Hypothalamus (tissue), 51 donors: Measurements from ENCODE around the gene USHBP1.
"Not testable (repeated sequence)": the region's sequence is repeated elsewhere in the genome, so short reads cannot be mapped to it uniquely, and the experiment has no call there.

Source experiments
- DNase-seq, 51 donors: peaks; one replicate each; lab custom pipeline; 2025; lab: John Stamatoyannopoulos, UW

The USHBP1 gene

DNA sequence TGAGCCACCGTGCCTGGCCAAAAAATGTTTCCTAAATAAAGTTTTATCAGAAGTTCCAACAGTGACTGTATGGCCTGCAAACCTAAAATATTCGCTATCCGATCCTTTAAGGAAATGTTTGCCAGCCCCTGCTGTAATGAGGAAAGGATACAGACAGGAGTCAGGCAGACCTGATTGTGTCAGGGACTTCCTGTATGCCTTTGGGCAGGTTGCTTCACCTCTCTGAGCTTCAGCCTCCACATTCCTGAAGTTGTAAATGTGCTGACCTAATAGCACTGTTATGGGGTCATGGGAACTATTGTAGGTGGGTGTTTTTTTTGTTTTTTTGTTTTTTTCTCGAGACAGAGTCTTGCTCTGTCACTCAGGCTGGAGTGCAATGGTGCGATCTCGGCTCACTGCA is 32.4 kb upstream of the USHBP1 start:
- DNase-seq = no peak

DNA sequence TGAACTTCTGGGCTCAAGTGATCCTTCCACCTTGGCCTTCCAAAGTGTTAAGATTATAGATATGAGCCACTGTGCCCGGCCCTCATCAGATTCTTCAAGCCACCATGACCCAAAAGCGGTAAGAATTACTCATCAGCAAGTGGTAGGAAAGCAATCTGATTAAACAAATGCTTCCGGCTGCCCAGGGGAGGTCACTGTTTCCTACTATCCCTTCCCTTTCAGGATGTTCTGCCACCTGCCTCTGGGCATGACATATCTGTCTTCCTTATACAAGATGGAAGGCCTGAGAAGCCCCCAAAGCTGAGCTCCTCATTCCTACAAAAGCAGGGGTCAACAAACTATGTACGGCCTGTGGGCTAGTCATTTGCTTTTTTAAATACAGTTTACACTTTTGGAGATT is 31.7 kb upstream of the USHBP1 start:
- no peak for DNase-seq

DNA sequence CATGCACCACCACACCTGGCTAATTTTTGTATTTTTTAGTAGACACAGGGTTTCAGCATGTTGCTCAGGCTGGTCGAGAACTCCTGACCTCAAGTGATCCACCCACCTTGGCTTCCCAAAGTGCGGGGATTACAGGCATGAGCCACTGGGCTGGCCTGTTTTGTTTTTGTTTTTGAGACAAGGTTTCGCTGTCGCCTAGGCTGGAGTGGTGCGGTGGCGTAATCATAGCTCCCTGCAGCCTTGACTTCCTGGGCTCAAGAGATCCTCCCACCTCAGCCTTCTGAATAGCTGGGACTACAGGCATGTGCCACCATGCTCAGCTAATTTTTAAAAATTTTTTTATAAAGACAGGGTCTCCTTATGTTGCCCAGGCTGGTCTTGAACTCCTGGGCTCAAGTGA is 31.0 kb upstream of the USHBP1 start:
- DNase-seq = not testable (repeated sequence)

DNA sequence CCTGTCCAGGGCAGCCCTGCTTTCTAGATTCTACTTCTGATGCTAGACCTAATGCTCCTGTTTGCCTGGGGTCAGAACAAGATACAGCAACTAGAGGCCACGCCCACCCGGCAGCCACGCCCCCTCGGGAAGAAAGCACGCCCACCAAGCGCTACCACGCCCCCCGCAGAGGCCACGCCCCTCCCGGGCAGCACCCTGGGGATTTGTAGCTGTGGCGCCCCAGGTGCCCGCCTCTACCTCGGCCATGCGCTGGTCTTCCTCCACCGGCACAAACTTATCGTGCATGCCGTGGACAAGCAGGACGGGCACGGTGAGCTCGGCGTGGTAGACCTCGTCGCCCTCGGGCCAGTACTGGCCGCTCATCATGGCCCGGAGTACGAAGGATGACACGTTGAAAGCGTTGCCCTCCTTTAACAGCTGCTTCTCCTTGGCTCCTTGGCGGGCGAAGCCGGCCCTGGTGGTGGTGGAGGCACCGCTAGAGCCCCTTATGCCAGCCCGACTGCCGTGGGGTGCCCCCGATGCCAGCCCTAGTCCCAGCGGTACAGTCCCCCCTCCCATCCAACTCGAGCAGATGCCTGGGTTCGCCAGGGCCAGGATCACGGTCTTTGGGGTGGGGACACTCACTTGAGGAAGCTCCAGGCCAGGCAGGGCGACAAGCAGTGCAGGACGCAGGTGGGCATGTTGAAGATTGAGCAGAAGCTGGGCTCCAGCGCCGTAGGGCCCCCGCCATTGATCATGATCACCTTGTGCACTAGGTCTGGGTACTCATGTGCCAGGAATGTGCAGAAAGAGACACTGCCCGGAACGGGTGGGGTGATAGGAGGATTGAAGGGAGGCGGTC is 29.7 kb upstream of the USHBP1 start:
- DNase-seq = no peak

DNA sequence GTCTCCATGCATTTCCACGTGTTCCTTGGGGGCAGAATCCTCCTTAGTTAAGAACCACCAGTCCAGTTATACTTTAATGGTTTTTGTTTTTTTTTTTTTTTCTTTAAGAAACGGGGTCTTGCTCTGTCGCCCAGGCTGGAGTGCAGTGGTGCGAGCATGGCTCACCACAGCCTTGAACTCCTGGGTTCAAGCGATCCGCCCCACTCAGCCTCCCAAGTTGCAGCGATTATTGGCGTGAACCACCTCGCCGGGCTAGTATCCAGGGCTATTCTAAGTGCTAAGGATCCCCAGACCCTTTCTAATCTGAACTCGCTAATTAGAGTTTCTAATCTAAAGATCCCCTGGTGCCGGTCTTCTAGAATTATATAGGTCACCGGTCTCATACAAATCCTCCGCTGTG is 29.1 kb upstream of the USHBP1 start:
- no peak for DNase-seq

DNA sequence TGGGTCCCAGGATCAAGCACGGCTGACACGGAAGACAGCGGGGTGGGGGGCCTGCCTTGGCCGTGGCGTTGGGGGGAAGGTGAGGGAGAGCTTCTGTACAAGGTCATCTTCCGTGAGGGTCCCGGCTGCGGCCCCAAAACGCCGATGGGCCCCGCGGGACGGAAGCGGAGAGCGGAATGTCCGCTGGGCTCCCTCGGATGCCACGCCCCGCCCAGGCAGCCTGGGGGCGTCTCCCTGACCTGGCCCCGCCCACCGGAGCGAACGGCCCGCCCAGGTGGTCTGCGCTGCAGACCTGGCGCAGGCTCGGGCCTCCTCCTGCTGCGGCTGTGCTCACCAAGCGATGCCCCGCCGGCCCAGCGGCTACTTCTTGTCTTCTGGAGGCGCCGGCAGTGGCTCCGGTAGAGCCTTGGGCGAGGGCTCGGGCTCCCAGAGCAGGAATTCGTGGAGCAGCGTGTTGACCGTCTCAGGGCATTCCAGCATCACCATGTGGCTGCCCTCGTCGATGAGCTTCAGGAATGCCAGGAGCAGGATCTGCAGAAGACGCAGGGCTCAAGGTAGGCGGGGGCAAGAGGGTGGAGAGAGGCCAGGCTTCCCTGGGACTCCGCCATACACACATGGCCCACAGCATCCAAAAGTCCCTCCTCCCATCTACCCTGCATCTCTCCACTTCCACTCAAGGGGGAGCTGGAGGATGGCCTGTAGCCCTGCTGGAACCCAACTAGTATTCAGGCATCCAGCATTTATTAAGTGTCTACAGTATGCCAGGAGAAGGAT is 27.9 kb upstream of the USHBP1 start:
- DNase-seq = peak in 25 of 51 donors; percentile 1 to 45 (median 19)

DNA sequence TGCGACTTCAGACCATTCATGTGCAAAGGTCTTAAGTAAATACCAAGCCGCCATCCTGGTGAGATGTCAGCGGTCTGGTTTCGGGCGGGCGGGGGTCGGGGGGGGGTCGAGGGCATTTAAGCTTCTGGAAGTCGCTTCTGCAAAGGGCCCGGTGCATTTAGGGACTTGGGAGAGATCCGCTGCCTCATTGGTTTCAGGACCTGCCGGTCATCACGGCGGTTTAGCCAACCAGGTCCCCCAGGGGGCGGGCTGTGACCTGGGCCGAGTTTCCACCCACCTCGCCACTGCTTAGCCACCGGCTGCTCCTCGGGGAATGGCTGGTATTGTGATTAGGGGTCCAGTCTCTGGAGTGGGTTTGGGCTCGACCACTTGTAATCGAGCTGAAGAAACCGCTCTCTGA is 24.9 kb upstream of the USHBP1 start:
- peak in 31 of 51 donors; percentile 3 to 59 (median 26) for DNase-seq

DNA sequence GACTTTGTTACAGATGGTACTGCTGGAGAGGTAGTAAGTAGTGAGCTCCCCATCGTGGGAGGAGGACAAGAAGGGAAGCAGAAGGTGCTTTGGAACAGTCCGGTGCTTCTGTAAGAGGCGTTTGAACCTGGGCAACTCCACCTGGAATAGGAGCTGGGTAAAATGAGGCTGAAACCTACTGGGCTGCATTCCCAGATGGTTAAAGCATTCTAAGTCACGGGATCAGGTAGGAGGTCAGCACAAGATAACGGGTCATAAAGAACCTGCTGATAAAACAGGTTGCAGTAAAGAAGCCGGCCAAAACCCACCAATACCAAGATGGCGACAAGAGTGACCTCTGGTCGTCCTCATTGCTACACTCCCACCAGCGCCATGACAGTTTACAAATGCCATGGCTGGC is 22.2 kb upstream of the USHBP1 start:
- no peak for DNase-seq

DNA sequence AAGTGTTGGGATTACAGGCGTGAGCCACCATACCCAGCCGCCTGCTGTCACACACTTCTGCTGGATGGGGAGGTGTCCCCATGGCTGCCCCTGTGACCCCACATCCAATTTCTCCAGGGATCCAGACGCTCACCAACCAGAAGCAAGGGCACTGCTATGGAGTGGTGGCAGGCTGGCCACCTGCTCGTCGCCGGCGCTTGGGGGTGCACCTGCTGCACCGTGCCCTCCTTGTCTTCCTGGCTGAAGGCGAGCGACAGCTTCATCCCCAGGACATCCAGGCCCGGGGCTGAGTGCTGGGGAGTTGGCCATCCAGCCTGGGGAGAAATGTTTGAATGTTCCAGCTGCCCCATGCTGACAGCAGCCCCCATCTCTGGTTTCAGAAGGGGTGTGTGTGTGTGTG is 21.7 kb upstream of the USHBP1 start:
- no peak for DNase-seq

DNA sequence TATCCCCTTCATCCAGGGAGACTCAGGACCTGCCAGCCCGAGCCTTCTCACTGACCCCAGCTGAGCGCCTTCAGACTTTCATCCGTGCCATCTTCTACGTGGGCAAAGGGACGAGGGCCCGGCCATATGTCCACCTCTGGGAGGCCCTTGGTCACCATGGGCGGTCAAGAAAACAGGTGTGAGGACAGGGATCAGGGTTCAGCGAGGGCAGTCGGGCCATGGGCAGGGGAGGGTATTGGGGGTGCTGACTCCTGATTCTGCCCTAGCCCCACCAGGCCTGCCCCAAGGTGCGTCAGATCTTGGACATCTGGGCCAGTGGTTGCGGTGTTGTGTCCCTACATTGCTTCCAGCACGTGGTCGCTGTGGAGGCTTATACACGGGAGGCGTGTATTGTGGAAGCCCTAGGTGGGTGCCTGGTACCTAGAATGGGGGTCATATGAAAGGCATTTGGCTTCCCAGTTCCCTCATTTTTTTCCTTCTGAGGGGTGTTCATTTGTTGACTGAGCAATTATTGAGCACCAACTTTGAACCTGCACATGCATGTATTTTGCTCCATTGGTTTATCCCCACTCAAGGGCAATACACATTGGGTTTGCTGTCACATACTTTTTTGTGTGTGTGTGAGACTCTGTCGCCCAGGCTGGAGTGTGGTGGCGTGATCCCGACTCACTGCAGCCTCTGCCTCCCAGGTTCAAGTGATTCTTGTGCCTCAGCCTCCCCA is 21.0 kb upstream of the USHBP1 start:
- DNase-seq = no peak

DNA sequence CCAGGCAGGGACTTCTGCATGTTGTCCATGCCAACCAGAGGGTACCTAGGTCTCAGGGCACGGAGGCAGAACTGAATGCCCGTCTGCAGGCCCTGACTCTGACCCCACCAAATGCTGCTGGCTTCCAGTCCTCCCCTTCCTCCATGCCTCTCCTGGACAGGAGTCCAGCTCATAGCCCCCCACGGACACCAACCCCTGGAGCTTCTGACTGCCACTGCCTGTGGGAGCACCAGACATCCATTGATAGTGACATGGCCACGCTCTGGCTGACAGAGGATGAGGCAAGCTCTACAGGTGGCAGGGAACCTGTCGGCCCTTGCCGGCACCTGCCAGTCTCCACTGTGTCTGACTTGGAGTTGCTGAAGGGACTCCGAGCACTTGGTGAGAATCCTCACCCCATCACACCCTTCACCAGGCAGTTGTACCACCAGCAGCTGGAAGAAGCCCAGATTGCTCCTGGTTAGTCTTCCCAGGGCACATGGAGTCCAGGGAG is 19.0 kb upstream of the USHBP1 start:
- no peak for DNase-seq

DNA sequence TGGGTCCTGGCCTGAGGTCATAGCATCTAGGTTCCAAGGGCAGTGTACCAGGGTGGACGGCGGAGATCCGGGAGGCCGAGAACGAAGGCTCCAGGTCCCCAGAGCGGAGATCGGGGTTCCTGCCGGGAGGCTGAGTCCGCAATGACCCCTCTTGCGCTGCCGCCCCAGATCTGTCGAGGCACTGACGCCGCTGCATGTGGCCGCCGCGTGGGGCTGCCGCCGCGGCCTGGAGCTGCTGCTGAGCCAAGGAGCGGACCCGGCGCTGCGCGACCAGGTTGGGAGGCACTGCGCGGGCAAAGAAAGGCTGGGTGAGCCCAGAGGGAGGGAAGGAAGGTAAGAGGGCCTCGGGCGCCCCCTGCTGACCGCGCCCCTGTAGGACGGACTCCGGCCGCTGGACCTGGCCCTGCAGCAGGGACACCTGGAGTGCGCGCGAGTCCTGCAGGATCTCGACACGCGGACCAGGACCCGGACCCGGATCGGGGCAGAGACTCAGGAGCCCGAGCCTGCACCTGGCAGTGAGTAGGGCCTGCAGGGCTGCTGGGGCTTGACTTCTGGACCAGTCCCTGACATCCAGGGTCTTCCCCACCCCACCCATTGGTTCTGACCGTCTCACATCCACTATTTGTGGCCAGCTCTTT is 18.1 kb upstream of the USHBP1 start:
- DNase-seq = peak in 45 of 51 donors; percentile 17 to 84 (median 47)

DNA sequence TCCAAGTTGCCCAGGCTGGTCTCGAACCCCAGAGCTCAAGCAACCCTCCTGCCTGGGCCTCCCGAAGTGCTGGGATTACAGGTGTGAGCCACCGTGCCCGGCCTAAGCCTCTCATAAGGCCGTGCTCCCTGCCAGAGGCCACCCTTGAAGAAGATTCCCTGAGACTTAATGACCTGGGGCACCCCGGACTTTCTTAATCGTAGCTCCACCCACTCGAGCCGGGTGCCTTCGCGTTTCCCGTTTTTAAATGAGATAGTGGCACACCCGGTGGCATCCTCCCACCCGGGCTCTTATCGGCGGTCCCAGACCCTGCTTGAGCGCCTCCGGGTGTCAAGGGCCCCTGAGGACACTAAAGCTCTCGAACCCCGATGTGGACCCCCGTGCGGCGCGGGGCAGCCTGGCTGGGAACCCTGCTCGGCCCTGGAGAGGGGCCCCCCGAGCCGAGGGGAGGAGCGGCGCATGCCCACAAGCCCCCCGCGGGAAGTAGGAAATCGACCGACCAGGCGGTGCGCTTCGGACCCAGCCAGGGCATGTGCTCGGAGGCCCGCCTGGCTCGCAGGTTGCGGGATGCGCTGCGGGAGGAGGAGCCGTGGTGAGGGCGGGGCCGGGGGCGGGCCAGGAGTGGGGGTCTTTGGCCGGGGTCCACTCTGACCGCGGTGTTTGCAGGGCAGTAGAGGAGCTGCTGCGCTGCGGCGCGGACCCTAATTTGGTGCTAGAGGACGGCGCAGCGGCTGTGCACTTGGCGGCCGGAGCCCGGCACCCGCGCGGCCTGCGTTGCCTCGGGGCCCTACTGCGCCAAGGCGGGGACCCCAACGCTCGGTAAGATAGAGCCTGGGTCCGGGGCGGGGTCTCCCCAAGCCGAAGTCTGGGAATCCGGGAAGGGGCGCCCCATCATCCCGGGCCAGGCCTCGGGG is 17.1 kb upstream of the USHBP1 start, which contains the start of gene ANKLE1:
TSS of gene ANKLE1 (plus strand) at position 511 of the 914 bp plus-strand sequence. CDS start at position 531, 20 bp downstream.
- DNase-seq = peak in 20 of 51 donors; percentile 1 to 43 (median 14)

DNA sequence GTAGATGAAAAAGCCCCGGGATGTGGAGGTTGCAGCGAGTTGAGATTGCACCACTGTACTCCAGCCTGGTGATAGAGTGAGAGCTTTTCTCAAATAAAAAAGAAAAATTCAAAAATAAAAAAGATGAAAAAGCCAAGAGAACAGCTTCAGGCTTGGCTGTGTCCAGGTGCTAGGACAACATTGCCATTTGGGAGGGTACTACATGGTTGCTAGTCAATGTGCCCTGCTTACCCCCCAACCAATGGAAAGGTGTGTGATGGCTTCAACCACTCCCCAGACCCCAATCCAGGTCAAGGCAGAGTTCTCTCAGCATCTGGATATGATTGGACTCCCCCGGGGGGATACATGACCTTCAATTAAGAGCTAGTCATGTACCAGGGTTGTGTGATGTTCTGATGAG is 14.9 kb upstream of the USHBP1 start:
- no peak for DNase-seq

DNA sequence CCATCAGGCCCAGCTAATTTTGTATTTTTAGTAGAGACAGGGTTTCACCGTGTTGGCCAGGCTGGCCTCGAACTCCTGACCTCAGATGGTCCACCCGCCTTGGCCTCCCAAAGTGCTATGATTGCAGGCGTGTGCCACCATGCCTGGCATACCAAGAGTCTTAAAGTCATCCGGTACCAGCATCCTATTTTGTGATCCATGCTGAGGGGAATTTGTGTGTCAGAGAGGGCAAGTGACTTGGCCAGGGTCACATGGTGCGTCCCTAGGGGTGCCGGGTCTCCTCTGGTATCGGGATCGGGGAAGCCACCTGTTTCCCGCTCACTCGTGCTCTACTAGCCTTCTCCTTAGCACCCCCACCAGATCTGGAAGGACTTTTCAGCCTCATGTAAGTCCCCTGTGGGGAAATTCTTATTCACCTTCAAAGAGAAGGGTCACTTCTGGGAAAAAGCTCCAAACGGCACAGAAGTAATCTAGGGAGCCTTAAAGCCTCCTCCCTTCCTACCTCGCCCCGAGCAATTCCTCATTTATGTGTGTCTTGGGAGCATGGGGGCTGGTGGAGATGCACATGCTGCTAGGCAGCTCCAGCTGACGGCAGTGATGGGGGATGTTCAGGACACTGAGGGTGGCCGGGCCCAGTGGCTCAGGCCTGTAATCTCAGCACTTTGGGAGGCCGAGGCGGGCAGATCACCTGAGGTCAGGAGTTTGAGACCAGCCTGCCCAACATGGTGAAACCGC is 11.1 kb upstream of the USHBP1 start:
- no peak for DNase-seq

DNA sequence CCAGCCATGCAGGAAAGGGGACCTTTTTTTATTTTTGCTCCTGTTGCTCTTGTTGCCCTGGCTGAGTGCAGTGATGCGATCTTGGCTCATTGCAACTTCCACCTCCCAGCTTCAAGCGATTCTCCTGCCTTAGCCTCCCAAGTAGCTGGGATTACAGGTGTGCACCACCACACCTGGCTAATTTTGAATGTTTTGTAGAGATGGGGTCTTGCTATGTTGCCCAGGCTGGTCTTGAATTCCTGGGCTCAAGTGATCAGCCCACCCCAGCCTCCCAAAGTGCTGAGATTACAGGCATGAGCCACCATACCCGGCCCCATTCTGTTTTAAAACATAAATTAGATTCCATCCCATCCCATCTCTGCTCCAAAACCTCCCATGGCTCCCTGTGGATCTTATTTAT is 10.3 kb upstream of the USHBP1 start:
- DNase-seq = not testable (repeated sequence)

DNA sequence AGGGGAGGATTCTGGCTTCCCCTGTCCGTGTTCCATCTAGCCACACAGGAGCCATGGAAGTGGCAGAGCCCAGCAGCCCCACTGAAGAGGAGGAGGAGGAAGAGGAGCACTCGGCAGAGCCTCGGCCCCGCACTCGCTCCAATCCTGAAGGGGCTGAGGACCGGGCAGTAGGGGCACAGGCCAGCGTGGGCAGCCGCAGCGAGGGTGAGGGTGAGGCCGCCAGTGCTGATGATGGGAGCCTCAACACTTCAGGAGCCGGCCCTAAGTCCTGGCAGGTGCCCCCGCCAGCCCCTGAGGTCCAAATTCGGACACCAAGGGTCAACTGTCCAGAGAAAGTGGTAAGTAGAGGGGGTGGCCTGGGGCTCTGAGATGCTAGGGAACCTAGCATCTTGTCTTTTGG is 4.2 kb upstream of the USHBP1 start:
- no peak for DNase-seq

DNA sequence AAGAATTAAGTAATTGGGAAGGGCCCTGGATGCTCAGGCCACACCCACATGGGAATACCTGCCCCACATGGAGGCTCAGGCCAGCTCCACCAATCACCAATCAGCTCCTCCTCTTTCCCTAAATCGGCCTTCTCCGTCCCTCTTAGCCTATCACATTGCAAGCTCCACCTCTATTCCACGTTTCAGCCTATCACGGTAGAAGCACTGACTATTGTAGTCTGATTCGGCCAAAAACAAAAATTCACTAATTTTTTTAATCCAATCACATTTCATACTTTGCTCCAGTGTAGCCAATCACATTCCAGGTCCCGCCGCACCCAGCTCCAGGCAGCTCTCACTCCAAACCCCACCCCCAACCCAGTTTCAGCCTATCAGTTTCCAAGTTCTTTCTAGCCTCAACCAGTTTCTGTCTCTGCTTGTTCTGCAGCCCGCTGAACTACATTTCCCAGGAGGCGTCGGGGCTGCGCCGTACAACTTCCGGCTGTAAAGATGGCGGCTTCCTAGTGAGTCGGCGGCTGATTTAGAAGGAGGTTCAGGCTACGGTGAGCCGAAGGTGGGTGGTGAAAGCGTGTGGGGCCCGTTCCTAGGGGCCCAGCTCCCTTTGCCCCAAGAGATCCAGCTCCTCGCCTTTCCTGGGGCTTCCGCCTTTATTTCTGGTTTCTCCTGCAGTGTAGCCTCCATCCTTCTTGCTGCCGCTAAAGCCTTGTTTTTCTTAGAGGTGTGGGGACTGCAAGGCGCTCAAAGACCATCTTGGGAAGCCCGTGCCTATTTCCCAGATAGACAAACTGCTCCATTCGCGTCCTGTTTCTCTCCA is 2.6 kb upstream of the USHBP1 start, which contains the start of gene BABAM1:
TSS of gene BABAM1 (plus strand) at position 469 of the 814 bp plus-strand sequence. CDS start 1,364 bp downstream, outside the sequence.
- peak; percentile 70 to 99 (median 94) for DNase-seq
